HCT116 (cell line): ENCODE results near the gene TOP3B.

Experiments used
- CTCF ChIP-seq, 3 experiments: fragments of 200-600 bp in 1 of 3; sonication (generic) in 1 of 3; IDR thresholded peaks in 2 of 3; conservative IDR thresholded peaks in 1 of 3; 2 replicates each; pipeline ENCODE4 v1.5.1; 2012 to 2017; ENCODE audit warnings: low read depth in 2 of 3, low read length in 2 of 3, antibody characterized with exemption in 1 of 3, borderline replicate concordance in 1 of 3, control low read depth in 1 of 3, mild to moderate bottlenecking in 1 of 3, mixed read lengths in 1 of 3, mixed run types in 1 of 3, moderate library complexity in 1 of 3; ENCODE audit not compliant: insufficient read depth in 1 of 3
- EGR1 ChIP-seq: IDR thresholded peaks from 2 replicates; pipeline ENCODE4 v1.6.1; 2012; ENCODE audit warnings: low read depth
- EZH2 ChIP-seq: fragments of 200-600 bp; sonication (generic); IDR thresholded peaks from 2 replicates; pipeline ENCODE4 v1.6.1; 2017; ENCODE audit warnings: antibody characterized with exemption, mixed run types
- EZH2phosphoT487 ChIP-seq: fragments of 200-600 bp; IDR thresholded peaks from 2 replicates; pipeline ENCODE4 v1.6.1; 2018; ENCODE audit warnings: antibody characterized with exemption, borderline replicate concordance
- POLR2A ChIP-seq: IDR thresholded peaks from 2 replicates; pipeline ENCODE4 v1.7.0; 2011; ENCODE audit warnings: borderline replicate concordance; ENCODE audit not compliant: insufficient read depth, insufficient read length; ENCODE audit errors: extremely low read depth
- POLR2AphosphoS5 ChIP-seq: IDR thresholded peaks from 2 replicates; pipeline ENCODE4 v1.6.1; 2011; ENCODE audit warnings: mild to moderate bottlenecking, low read depth, low read length, moderate library complexity
- REST ChIP-seq: IDR thresholded peaks from 2 replicates; pipeline ENCODE4 v1.6.1; 2012; ENCODE audit warnings: low read depth
- SP1 ChIP-seq: IDR thresholded peaks from 2 replicates; pipeline ENCODE4 v1.6.1; 2012; ENCODE audit warnings: low read depth

GRCh38 chr22:22014285-22014659 is 31.7 kb upstream of the TOP3B start:
- TF ChIP-seq CTCF (IDR thresholded peaks at IDR 0.05 in 2 of 3, conservative IDR thresholded peaks at IDR 0.05 in 1 of 3; ENCODE audit: borderline replicate concordance in 1 of 3, insufficient read depth in 1 of 3, low read depth in 2 of 3, low read length in 2 of 3) (no peak), POLR2A (no peak), EZH2 (no peak), POLR2AphosphoS5 (no peak), REST (no peak), SP1 (no peak), EGR1 (no peak), EZH2phosphoT487 (no peak)
